ENCODE measurements around the gene INPPL1.
"Not testable (repeated sequence)": the region's sequence is repeated elsewhere in the genome, so short reads cannot be mapped to it uniquely, and the experiment has no call there.

Gene INPPL1

DNA sequence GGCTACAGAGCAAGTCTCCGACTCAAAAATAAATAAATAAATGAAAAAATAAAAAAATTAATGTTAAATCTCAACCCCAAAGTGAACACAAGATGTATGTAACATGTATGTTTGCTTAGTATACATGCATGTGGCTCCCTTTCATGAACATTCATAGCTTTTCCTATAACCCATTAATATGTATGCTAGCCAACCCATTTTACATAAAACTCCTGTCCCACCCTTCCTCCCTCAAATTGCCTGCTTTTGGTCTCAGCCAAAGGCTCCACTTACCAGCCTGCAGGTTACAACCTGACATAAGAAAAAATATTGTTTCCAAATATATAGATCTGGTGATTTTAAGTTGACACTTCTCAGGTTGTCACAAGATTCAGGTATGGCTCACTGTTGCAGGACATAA lies 36.3 kb upstream of the INPPL1 start:
- H3K4me3 ChIP-seq (ENCODE audit: low read depth, low read length) = no peak overlapping the region
- DNase-seq (ENCODE audit: low read depth) = no peak
- TF ChIP-seq, protein P1, sequence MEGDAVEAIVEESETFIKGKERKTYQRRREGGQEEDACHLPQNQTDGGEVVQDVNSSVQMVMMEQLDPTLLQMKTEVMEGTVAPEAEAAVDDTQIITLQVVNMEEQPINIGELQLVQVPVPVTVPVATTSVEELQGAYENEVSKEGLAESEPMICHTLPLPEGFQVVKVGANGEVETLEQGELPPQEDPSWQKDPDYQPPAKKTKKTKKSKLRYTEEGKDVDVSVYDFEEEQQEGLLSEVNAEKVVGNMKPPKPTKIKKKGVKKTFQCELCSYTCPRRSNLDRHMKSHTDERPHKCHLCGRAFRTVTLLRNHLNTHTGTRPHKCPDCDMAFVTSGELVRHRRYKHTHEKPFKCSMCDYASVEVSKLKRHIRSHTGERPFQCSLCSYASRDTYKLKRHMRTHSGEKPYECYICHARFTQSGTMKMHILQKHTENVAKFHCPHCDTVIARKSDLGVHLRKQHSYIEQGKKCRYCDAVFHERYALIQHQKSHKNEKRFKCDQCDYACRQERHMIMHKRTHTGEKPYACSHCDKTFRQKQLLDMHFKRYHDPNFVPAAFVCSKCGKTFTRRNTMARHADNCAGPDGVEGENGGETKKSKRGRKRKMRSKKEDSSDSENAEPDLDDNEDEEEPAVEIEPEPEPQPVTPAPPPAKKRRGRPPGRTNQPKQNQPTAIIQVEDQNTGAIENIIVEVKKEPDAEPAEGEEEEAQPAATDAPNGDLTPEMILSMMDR (IDR thresholded peaks at IDR 0.05; ENCODE audit: low read depth, low read length, missing control alignments) = no peak
- in situ Hi-C loops (cut with HindIII; ENCODE audit: low sequenced_read_pairs) = no loop called here

GRCh38 chr11:72189455-72190250 lies 34.9 kb upstream of the INPPL1 start:
- TF ChIP-seq, protein P1 (IDR thresholded peaks at IDR 0.05; ENCODE audit: low read depth, low read length, missing control alignments) = no peak
- DNase-seq (ENCODE audit: low read depth) = no peak

DNA sequence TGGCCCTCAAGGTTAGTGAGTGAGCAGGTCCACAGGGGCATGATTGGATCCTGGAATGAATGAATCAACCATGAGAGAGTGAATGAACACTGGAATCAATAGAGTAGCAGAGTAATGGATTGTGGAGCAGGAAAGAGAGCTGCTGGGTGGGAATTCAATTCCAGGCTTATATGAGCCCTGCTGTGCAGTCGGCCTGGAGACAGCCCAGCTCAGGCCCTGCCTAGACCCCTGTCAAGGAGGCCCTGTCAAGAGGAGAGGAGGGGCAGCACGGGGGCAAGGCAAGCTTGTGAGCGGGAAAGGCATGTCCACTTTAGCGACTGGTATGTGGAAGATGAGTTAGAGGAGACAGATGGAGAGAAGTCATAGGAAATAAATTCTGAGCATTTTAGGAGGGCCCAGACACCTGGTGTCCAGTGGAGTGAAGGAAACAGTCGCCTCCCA lies 33.9 kb upstream of the INPPL1 start:
- in situ Hi-C loops (cut with HindIII; ENCODE audit: low sequenced_read_pairs) = no loop called here
- no peak for DNase-seq (ENCODE audit: low read depth)
- H3K4me3 ChIP-seq (ENCODE audit: low read depth, low read length) = no peak overlapping the region
- TF ChIP-seq, protein P1 (IDR thresholded peaks at IDR 0.05; ENCODE audit: low read depth, low read length, missing control alignments) = no peak

More at GRCh38 chr11:72189455-72190250, 34.9 kb upstream of the INPPL1 start:
- in situ Hi-C loops (cut with HindIII; ENCODE audit: low sequenced_read_pairs) = no loop called here
- no peak overlapping the region for H3K4me3 ChIP-seq (ENCODE audit: low read depth, low read length)

DNA sequence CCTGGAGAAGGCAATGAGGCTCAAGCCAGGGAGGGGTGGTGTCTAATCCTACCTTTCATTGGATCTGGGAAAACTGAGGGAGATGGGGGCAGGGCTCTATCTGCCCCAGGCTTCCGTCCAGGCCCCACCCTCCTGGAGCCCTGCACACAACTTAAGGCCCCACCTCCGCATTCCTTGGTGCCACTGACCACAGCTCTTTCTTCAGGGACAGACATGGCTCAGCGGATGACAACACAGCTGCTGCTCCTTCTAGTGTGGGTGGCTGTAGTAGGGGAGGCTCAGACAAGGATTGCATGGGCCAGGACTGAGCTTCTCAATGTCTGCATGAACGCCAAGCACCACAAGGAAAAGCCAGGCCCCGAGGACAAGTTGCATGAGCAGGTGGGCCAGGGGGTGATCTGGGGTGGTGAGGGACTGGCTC lies 32.6 kb upstream of the INPPL1 start, which contains the start of gene FOLR1:
FOLR1 (plus strand) TSS at position 180 of the 421 bp plus-strand sequence; CDS start at position 214, 34 bp downstream.
- no peak for DNase-seq (ENCODE audit: low read depth)
- in situ Hi-C loops (cut with HindIII; ENCODE audit: low sequenced_read_pairs) = no loop called here
- TF ChIP-seq, protein P1 (IDR thresholded peaks at IDR 0.05; ENCODE audit: low read depth, low read length, missing control alignments) = no peak
- H3K4me3 ChIP-seq (ENCODE audit: low read depth, low read length) = no peak within 1 kb of the TSS

- TF ChIP-seq, protein P1 (IDR thresholded peaks at IDR 0.05; ENCODE audit: low read depth, low read length, missing control alignments) = no peak
- in situ Hi-C loops (cut with HindIII; ENCODE audit: low sequenced_read_pairs) = no loop called here
- no peak overlapping the region for H3K4me3 ChIP-seq (ENCODE audit: low read depth, low read length)
- no peak for DNase-seq (ENCODE audit: low read depth)
These were observed 28.9 kb upstream of the INPPL1 start for GRCh38 chr11:72195518-72196270.

DNA sequence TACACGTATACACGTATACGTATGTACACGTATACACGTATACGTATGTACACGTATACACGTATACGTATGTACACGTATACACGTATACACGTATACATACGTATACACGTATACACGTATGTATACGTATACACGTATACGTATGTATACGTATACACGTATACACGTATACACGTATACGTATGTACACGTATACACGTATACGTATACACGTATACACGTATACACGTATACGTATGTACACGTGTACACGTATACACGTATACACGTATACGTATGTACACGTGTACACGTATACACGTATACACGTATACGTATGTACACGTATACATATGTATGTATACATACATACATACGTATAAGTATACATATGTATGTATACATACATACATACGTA lies 23.1 kb upstream of the INPPL1 start:
- in situ Hi-C loops (cut with HindIII; ENCODE audit: low sequenced_read_pairs) = not testable (repeated sequence)

DNA sequence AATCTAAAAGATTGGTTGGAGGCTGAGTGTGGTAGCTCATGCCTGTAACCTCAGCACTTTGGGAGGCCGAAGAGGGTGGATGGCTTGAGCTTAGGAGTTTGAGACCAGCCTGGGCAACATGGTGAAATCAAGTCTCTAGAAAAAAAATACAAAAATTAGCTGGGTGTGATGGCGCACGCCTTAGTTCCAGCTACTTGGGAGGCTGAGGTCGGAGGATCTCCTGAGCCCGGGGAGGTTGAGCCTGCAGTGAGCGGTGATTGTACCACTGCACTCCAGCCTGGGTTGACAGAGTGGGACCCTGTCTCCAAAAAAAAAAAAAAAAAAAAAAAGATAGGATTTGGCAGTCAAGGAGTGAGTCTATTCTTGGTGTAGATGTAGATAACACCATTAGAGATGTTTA lies 22.0 kb upstream of the INPPL1 start:
- in situ Hi-C loops (cut with HindIII; ENCODE audit: low sequenced_read_pairs) = no loop called here

More for the DNA sequence above, 23.1 kb upstream of the INPPL1 start:
- DNase-seq (ENCODE audit: low read depth); H3K4me3 ChIP-seq (ENCODE audit: low read depth, low read length): not testable (repeated sequence)

More for the DNA sequence above, 22.0 kb upstream of the INPPL1 start:
- no peak for DNase-seq (ENCODE audit: low read depth)
- H3K4me3 ChIP-seq (ENCODE audit: low read depth, low read length) = no peak overlapping the region
- TF ChIP-seq, protein P1 (IDR thresholded peaks at IDR 0.05; ENCODE audit: low read depth, low read length, missing control alignments) = no peak

Measured in astrocyte of the cerebellum (primary cell).